IPS-NIHi7 (cell line): ENCODE results near the gene MAP6D1.

Source experiments
- DNase-seq: peaks from one replicate; pipeline ENCODE4 v3.0.0; 2012; ENCODE audit warnings: mixed read lengths; ENCODE audit errors: extremely low spot score

MAP6D1 gene

DNA sequence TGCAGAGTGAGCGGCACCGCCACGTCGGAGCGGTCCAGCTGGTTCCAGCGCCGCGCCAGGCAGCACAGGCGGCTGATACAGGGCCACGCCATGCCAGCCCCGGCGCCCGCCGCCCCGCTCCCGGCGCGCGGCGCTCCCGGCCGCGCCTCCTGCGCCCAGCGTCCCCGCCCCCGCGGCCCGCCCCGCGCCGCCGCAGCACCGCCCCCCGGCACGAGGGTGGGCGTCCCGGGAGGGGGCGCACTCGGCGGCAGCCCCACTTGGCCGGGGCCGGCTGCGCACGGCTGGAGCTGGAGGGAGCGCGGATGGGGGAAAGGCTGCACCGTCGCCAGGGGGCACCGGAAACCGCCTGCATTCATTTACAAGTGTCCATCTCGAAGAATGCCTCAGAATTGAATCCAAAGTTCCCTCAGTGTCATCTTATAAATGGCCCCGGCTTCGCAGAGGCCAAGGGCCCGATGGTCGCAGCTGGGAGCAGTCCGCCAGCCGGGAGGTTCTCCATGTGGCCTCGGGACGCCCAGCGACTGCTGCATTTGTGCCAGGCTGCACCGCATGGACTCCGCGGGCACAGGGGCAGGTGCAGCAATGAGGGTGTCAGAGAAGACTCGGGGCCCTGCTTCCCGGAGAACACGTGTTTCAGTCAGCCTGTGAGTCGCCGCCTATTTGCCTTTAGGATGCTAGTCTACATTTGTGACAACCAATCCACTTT lies at the start of gene MAP6D1:
Gene MAP6D1 (minus strand): TSS at position 122 of the 706 bp plus-strand sequence. CDS start 30 bp downstream, at position 92.
- peak; percentile 92 for DNase-seq

DNA sequence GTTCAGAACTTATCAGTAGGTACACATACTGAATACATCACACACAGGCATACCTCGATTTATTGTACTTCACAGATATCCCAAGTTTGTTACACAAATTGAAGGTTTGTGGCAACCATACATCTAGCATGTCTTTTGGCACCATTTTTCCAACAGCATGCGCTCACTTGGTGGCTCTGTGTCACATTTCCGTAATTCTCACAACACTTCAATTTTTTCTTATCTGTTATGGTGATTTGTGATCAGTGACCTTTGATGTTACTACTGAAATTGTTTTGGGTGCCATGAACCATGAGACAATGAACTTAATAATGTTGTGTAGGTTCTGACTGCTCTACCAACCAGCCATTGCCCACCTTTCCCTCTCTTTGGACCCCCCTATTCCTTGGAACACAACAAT lies 48.5 kb upstream of the MAP6D1 start:
- no peak for DNase-seq

DNA sequence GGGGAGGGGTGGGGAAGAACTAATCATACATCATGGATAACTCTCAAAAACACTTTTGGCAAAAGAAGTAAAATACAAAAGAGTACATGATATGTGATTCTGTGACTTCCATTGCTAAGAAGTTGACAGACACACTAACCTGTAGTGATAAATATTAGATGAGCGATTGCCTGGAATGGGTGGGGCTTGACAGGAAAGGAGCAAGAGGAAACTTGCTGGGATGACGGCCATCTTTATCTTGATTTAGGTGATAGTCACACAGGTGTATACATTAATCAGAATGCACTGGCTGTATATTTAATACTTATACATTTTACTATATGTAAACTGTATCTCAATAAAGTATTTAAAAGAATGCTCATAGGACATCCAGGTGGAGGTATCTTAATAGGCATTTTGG lies 46.2 kb upstream of the MAP6D1 start:
- DNase-seq = no peak

DNA sequence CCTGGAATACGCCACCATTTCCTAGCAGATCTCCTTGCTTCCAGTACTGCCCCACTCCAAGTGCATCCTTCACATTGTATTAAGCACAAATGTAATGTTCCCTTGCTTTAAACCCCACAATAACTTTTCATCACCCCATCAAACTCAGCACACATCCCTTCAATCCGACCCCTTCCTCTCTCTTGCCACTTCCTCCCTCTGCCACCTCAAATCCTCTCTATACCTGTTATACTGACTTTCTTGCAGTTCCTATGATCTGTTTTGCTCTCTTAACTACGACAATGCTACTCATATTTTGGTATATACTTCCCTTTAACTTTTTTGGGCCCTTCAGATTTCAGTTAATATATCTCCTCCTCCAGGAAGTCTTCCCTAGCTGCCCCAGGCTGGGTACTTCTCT lies 45.2 kb upstream of the MAP6D1 start:
- no peak for DNase-seq

DNA sequence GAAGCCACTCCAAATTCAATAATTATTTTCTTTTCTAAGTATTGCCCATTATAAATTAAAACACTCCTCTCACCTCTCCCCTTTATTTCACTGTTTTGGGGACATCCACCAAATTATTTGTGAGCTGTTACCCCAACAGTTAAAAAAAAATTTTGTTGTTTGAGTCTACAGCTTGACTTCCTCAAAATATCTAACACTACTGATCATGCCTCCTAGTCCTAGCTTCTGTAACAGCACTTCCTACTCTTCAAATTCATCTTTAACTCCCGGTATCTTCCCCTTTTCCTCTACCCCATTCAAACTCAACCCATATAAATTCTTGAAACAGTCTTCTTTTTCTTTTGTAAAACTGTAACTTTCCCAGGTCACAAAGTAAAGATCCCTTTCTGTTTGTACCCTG lies 43.4 kb upstream of the MAP6D1 start:
- no peak for DNase-seq

DNA sequence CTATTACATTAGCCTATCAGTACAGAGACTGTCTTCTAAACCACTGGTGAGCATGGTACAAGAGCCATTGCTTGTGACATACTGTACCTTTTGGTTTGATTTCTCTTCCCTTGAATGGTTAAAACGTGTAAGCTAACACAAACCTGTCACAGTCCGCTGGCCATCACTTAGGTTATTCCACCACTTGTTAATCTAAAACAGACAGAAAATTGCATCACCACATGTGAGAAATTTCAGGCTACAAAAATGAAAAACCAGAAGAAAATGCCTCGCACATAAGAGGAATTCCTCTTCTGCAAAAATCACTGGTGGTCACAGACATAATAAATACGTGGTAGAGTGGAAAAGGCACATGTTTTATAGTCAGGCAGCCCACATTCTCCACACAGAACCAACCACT lies 37.2 kb upstream of the MAP6D1 start:
- DNase-seq = no peak

DNA sequence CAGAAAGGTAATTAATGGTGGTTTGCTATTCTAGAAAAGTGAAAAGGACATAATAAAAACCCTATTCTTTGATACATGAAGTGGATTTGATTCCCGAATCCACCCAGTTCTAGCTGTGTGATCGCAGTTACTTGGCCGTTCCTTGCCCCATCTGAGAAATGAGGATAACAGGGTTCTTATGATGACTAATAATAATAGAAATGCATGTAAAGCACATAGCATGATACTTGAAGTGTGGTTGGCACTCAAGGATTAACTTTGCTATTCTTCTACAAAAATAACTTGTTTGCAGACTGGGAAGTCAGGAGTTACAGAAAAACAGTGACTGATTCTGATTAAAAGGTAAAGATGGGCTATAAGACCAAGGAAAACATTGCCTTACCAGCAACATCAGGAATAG lies 32.5 kb upstream of the MAP6D1 start:
- no peak for DNase-seq

DNA sequence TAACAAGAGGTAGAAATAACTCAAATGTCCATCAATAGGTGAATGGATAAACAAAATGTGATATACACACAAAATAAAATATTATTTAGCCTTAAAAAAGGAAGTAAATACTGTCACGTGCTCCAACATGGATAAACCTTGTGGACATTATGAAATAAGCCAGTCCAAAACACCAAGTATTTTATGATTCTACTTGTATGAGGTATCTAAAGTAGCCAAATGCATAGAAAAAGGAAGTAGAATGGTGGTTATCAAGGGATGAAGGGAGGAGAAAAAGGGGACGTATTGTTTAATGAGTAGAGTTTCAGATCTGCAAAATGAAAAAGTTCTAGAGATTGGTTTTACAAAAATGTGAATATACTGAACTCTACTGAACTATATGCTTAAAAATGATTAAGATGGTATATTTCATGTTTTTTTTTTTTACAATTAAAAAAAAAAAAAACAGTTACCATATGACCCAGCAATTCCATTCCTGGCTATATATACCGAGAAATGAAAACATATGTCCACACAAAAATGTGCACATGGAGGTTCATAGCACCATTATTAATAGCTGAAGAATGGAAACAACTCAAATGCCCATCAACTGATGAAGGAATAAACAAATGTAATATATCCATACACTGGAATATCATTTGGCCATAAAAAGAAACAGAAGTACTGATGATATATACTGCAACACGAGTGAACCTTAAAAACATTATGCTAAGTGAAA lies 29.1 kb upstream of the MAP6D1 start:
- no peak for DNase-seq

DNA sequence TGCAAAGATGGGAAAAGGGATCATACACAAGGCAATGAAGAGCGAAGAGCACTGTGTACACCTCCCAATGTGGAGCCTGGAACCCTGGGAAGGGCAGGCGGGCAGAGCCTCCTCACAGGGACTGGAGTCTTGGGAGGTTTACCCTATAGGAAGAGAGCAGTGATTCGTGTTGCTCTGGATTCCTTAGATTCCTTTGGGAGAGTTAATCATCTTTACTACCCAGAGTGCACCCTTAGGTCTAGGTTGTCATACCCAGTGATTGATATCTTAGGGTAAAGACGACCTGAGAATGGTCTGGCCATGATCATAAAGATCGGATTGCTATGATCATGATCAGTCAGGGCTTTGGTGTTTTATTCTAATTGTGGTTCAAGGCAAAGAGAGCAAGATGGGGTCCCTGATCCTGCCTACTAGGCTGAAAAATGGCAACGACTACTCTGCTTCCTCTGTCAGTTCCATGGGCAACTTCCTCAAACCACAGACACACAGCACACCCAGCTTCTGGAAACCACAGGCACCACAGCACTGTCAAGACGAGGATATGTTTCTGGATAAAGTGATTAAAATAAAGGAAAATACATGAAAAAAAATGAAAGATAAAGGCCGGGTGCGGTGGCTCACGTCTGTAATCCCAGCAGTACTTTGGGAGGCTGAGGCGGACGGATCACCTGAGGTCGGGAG lies 20.4 kb upstream of the MAP6D1 start:
- no peak for DNase-seq

DNA sequence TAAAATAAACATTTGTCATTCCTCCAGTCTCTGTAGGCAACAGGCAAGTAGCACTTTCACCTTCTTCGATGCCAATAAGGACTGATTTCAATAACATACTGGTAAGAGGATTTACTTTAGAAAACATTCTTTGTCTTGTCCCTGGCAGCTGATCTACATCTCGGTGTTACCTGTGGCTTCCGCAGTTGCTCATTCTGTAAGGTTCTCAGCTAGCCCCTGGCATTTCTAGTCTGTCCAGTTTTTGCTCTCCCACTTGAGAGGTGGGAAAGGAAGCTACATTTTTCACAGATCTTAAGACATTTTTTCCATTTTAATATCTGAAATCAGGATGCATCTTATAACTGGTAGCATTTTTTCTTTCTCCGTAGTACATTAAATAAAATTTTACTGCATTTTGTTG lies 19.7 kb upstream of the MAP6D1 start:
- DNase-seq = no peak

DNA sequence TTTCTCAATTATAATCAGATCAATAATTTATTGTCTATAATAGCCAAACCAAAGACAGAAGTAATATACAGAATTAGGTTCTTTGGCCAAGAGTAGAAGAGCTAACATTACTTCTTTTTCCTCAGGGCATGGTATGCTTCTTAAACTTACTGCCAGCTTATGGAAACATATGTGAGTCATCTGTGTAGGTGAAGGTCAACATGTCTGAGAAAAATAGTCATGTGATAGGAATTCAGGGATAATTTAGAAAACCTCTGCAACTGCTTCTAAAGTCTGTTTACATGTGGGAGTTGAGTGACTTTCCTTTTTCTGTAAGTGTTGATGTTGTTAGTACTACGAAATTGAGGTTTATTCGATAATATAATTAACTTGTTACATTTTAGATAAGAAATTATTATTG lies 19.2 kb upstream of the MAP6D1 start:
- DNase-seq = no peak

DNA sequence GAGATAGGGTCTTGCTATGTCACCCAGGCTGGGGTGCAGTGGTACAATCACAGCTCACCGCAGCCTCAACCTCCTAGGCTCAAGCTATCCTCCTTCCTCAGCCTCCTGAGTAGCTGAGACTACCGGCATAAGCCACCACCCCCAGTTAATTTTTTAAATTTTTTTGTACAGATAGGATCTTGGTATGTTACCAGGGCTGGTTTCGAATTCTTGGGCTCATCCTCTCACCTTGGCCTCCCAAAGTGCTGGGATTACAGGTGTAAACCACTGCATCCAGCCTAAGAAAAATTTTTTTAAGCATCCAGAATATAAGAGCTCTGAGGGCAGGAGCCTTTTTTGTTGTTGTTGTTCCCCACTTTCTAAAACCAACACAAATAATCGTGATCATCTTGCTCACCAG lies 14.4 kb upstream of the MAP6D1 start:
- DNase-seq = no peak

DNA sequence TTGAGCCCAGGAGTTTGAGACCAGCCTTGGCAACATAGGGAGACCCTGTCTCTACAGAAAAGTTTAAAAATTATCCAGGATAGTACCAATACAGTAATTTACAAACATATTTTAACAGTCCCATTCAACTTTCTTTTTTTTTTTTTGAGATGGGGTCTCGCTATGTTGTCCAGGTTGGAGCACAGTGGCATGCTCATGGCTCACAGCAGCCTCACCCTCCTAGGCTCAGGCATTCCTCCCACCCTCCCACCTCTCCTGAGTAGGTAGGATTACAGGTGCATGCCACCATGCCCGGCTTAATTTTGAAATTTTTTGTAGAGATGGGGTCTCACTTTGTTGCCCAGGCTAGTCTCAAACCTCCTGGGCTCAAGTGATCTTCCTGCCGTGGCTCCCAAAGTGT lies 12.5 kb upstream of the MAP6D1 start:
- DNase-seq = no peak

DNA sequence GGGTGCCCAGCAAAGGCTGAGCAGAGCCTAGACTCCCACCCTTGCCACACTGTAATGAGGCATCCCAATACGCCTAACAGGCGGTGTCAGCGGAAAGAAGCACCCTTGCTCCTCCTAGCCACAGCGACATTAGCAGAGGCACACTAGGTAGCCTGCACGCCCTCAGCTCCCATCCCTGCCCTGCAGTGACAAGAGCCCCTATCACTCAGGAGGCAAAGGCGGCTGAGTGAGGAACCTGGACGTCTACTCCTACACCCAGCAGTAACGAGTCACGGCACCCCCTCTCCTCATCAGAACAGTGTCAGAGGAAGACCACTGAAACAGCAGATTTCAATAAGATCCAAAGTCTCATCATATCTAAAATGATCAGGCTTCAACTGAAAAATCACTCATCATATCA lies 12.0 kb upstream of the MAP6D1 start:
- DNase-seq = no peak

DNA sequence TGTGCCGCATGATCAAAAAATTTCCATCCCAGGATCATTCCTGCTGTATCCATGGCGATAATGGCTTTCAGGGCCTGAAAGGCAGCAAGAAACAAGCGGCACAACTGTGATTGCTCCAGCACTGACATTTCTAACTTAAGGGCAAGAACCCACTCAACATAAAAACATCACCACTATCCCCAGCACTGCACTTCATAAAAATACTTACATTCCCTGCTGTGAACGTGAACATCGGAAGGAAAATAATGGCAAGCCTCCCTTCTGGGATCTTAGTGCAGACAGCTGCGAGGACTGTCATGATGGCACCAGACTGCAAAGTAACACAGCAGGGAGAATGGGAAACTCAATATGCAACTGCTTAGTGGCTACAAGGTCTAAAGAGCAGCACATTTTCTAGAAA lies 8.1 kb upstream of the MAP6D1 start:
- no peak for DNase-seq

DNA sequence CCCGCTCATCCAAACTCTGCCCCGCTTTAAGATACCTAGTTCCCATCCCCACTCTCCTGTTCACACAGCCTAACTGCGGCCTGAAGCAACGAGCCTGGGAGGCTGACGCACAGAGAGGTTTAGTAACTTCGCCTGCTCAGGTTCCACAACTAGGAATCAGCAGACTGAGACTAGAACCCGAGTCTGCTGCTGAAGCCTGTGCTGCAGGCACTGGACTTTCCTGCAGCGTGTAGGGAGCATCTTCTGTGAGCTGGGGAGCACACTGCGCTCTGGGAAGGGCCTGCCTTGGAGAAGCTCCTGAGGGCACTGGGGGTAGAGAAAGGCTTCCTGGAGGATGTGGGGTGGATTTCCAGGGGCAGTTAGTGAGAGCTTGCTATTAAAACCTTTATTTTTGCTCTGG lies 4.8 kb upstream of the MAP6D1 start:
- DNase-seq = no peak

DNA sequence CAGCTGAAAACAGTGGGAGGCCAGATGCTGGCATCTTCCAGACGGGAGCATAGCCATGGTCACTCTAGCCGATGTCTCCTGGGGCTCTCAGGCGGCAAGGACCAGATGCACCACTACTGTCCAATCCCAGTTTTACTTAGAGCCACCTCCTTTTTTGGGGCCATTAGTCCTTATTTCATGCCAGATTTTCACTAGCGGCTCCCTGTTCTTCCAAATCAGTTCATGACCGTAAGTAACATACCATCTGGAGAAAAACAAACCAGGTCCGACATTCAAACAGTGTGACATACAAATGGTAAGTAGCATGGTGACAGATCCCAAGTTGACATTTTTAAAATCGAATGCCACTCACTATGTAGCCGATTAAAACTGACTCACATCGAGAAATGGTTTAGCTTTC lies 4.1 kb upstream of the MAP6D1 start:
- no peak for DNase-seq

DNA sequence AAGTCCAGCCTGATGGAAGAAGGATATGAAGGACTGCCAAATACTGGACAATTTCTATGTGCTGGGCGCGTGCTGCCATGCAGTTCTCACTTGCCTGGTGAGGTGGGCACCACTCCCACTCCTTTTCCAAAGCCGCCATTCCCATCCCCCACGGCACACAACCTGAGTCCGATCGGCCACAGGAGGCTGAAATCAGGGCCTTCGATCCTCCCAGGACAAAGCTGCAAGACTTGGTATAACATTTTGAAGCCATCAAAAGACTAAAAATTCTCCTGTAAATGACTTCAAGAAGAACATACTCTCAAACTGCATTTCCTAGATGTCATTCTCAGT lies 3.1 kb upstream of the MAP6D1 start:
- DNase-seq = no peak

DNA sequence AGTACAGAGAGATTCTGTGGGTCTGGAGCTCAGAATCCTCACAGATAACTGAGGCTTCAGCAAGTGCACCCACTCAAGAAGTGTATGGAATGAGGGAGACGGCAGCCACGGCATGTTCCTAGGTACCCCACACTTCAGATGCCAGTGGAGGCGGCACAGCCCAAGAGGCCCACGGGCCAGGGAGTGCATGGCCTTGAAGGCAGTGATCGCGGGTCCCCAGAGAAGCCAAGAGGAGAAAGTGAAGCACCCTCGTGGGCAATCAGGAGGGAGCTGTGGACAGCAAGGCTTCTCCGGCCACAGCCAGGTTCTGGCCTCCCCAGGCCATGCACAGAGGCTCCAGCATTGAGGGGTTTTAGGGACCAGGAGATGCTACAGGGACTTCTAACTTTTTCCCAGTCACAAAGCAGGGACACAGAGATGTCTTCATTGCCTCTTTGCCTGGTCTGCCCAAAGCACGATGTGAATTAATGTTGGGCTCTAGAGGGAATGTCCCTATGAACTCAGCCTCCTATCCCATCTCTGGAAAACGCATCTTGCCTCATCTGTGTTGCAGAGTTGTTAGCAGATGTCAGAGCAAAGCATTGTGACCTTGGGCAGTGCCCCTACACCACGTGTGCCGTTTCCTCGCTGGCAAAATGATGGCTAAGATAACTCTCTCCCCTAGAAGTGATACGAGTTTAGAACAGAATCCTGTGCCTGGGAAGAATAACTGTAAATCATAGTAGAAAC lies 2.6 kb upstream of the MAP6D1 start:
- DNase-seq = no peak

DNA sequence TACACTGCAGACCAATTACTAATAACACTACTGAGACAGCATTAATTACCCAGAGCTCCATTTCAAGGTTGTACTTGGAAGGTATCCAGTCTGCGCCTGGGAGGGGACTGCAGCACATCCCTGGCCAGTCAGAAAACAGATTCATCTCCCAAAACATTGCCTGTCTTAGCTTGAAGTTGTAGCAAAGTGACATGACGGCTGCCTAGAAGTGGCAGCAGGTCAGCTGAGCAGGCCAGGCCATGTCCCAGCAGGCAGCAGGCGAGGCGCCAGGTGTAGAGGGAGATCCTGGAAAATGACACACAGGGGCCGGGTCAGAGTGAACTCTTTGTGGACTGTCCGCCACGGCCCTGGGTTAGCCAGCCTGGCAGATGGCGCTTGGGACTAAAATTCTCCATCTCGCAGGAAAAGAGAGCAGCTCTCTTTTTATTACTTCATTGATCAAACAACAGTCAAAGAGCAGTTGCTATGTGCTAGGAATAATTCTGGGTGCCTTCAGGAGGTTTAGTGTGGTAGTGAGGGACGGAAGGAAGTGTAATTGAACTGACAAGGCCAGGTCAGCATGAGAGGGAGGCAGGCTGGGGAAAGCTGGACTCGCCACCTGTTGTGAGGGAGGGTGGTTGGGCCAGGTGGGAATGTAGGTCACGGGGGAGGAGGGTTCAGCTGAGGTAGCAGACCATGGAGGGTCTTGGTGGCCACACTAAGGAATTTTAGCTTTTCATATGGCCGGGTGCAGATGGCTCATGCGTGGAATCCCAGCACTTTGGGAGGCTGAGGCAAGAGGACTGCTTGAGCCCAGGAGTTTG lies 1.3 kb upstream of the MAP6D1 start:
- DNase-seq = no peak

DNA sequence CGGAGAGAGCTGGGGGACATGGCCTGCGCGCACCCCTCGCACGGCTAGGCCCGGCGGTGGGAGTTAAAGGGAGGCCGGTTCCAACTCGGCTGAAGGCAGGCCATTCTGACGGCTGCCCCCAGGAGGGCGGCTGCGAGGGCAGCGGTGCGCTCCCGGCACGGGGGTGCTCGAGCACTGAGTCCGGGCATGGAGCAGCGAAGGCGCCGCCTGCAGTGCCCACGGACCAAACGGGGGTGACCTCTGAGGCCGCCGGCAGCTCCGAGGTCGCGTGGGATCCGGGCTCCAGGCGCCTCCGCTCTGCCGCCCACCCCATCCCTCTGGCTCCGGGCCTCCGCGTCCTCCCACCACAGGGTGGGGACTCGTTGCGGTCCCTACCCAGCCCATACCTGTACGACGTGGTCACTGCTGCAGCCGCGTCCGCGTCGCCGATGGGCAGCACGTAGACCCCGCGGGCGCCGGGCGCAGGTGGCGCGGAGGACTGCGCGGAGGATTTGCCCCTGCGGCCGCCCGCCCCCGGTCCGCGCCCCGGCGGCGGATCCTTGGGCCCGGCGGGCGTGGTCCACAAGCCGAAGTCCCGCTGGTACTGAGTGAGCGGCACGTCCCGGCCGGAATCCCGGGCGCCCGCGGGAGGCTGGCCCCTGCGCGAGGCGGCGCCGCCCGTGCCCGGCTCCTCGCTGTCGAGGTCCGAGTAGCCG lies 469 bp downstream of the MAP6D1 start:
- DNase-seq = peak; percentile 44
